Rectal smooth muscle tissue (tissue), 1 donor: ENCODE results near the gene CCDC160.
"Not testable (repeated sequence)": the region's sequence is repeated elsewhere in the genome, so short reads cannot be mapped to it uniquely, and the experiment has no call there.

ENCODE experiments used
- H3K27ac ChIP-seq: one replicate; pipeline ENCODE4 v1.7.0; 2013; ENCODE audit warnings: low read depth, low read length, inconsistent platforms
- H3K27me3 ChIP-seq: one replicate; pipeline ENCODE4 v1.7.0; 2013; ENCODE audit warnings: low read length; ENCODE audit not compliant: control insufficient read depth, insufficient read depth
- H3K36me3 ChIP-seq: one replicate; pipeline ENCODE4 v1.7.0; 2013; ENCODE audit warnings: low read length; ENCODE audit not compliant: control insufficient read depth, insufficient read depth
- H3K4me1 ChIP-seq: one replicate; pipeline ENCODE4 v1.7.0; 2013; ENCODE audit warnings: low read length; ENCODE audit not compliant: control insufficient read depth, insufficient read depth
- H3K4me3 ChIP-seq: one replicate; pipeline ENCODE4 v1.7.0; 2013; ENCODE audit warnings: low read length
- H3K9ac ChIP-seq: one replicate; pipeline ENCODE4 v1.7.0; 2013; ENCODE audit warnings: low read length

Gene CCDC160

GRCh38 chrX:134246282-134246681, 9.3 kb downstream of the CCDC160 start:
- no peaks in the 10 kb centered on the region for H3K27me3 ChIP-seq

GRCh38 chrX:134247492-134247891, 10.5 kb downstream of the CCDC160 start:
- no peaks in the 10 kb centered on the region for H3K27me3 ChIP-seq
- no peak overlapping the region for H3K4me3 ChIP-seq
- H3K9ac ChIP-seq = no peak overlapping the region
- no peaks in the 10 kb centered on the region for H3K36me3 ChIP-seq
- H3K4me1 ChIP-seq = no peaks in the 10 kb centered on the region
- H3K27ac ChIP-seq = no peak overlapping the region

More at GRCh38 chrX:134246282-134246681, 9.3 kb downstream of the CCDC160 start:
- no peaks in the 10 kb centered on the region for H3K36me3 ChIP-seq
- H3K27ac ChIP-seq = no peak overlapping the region
- H3K4me1 ChIP-seq = no peaks in the 10 kb centered on the region
- no peak overlapping the region for H3K9ac ChIP-seq
- H3K4me3 ChIP-seq = no peak overlapping the region

GRCh38 chrX:134249241-134249640, 12.3 kb downstream of the CCDC160 start:
- Histone ChIP-seq H3K9ac (no peak overlapping the region), H3K36me3 (no peaks in the 10 kb centered on the region), H3K4me1 (no peaks in the 10 kb centered on the region), H3K27me3 (no peaks in the 10 kb centered on the region), H3K4me3 (no peak overlapping the region), H3K27ac (no peak overlapping the region)

DNA sequence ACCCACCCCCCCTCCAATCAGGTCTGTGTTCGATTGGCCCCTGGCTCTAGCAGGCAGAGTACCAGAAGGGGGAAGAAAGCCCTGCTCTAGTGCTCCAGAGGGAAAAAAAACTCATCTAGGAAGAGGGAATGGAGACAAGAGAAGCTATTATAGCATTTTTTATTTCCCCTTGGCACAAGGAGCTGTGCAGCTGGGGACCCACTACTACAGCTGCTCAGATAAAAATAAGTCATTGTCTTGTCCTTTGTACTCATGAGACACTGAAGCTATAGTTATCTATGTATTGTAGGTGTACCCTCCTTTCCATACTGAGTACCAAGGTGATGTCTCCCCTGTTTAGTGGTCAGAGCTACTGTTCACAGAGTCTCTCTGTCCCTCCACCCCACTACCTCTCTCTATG, 14.3 kb downstream of the CCDC160 start:
- H3K27ac ChIP-seq = no peak overlapping the region
- H3K4me3 ChIP-seq = no peak overlapping the region
- H3K27me3 ChIP-seq = no peaks in the 10 kb centered on the region
- H3K9ac ChIP-seq = no peak overlapping the region
- no peaks in the 10 kb centered on the region for H3K4me1 ChIP-seq
- no peaks in the 10 kb centered on the region for H3K36me3 ChIP-seq

GRCh38 chrX:134254511-134254910, 17.5 kb downstream of the CCDC160 start:
- no peaks in the 10 kb centered on the region for H3K27me3 ChIP-seq
- no peak overlapping the region for H3K27ac ChIP-seq
- no peak overlapping the region for H3K4me3 ChIP-seq
- H3K36me3 ChIP-seq = no peaks in the 10 kb centered on the region
- no peaks in the 10 kb centered on the region for H3K4me1 ChIP-seq
- no peak overlapping the region for H3K9ac ChIP-seq

DNA sequence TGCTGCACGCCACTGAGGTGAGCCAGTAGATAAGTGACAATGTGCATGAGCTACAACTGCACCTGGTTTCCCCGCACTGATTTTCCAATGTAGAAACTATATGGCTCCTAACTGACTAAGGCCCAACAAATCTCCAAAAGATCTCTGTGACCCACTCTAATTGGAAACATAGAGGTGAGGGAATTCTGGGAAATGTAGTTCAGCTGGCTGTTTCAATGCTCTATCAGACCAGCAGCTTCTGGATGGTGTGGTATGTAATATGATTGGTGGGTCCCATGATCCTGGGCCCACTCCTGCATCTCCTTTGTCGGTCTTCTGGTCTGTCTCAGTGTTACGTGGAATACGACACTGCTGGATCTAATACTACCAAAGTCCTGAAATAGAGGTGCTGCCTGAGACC, 18.6 kb downstream of the CCDC160 start:
- no peaks in the 10 kb centered on the region for H3K36me3 ChIP-seq
- H3K27ac ChIP-seq = no peak overlapping the region
- no peak overlapping the region for H3K4me3 ChIP-seq

GRCh38 chrX:134256684-134257083, 19.7 kb downstream of the CCDC160 start:
- Histone ChIP-seq H3K4me3 (no peak overlapping the region), H3K9ac (no peak overlapping the region), H3K27me3 (peaks cover 2% of the 10 kb centered on the region), H3K4me1 (no peaks in the 10 kb centered on the region), H3K27ac (no peak overlapping the region), H3K36me3 (no peaks in the 10 kb centered on the region)

More for the DNA sequence above, 18.6 kb downstream of the CCDC160 start:
- Histone ChIP-seq H3K4me1 (no peaks in the 10 kb centered on the region), H3K27me3 (no peaks in the 10 kb centered on the region), H3K9ac (no peak overlapping the region)

- Histone ChIP-seq H3K36me3 (no peaks in the 10 kb centered on the region), H3K4me1 (no peaks in the 10 kb centered on the region), H3K27me3 (peaks cover 2% of the 10 kb centered on the region), H3K4me3 (no peak overlapping the region), H3K9ac (no peak overlapping the region), H3K27ac (no peak overlapping the region)
These were observed 21.2 kb downstream of the CCDC160 start for GRCh38 chrX:134258202-134258601.

GRCh38 chrX:134285934-134286333, 49.0 kb downstream of the CCDC160 start:
- not testable (repeated sequence) for H3K27me3 ChIP-seq, H3K36me3 ChIP-seq, H3K4me1 ChIP-seq, H3K27ac ChIP-seq, H3K4me3 ChIP-seq, H3K9ac ChIP-seq

- H3K27ac ChIP-seq = no peak overlapping the region
- no peaks in the 10 kb centered on the region for H3K27me3 ChIP-seq
- no peaks in the 10 kb centered on the region for H3K36me3 ChIP-seq
- H3K4me1 ChIP-seq = no peaks in the 10 kb centered on the region
- no peak overlapping the region for H3K4me3 ChIP-seq
- H3K9ac ChIP-seq = no peak overlapping the region
These were observed 50.4 kb downstream of the CCDC160 start for GRCh38 chrX:134287346-134287745.

DNA sequence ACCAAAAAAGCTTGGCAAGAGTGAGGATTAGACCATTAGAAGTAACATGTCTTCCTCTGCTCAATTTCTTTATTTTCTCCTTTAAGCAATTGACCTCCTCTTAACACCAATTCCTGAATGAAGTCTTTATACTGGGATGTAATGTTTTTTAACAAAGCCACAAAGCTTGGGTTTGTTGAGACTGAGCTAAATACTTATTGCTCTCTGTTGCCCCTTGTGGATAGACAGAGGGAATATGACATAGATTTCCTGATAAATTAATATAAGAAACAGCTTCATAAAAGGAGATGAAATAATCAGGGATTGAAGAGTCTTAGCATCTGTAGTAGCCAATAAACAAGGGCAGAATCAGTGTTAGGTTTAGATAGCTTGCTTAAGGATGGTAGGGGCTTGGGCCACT, 57.6 kb downstream of the CCDC160 start:
- Histone ChIP-seq H3K4me3 (no peak overlapping the region), H3K9ac (no peak overlapping the region), H3K36me3 (no peaks in the 10 kb centered on the region), H3K27me3 (no peaks in the 10 kb centered on the region), H3K4me1 (no peaks in the 10 kb centered on the region), H3K27ac (no peak overlapping the region)
